LNCaP clone FGC (cell line): ENCODE measurements around the gene VBP1.
"Not testable (repeated sequence)": the region's sequence is repeated elsewhere in the genome, so short reads cannot be mapped to it uniquely, and the experiment has no call there.

ENCODE experiments used
- DNase-seq: peaks from one replicate; pipeline ENCODE4 v3.0.0-alpha.2; 2011; ENCODE audit warnings: low read depth
- H3K4me3 ChIP-seq: 2 replicates; pipeline ENCODE4 v1.5.1; 2011; ENCODE audit warnings: mild to moderate bottlenecking, low read depth, low read length, control low read depth
- TF ChIP-seq, protein P1 (sequence below): IDR thresholded peaks from 2 replicates; pipeline ENCODE4 v1.5.1; 2012; ENCODE audit warnings: mild to moderate bottlenecking; ENCODE audit not compliant: control insufficient read depth, insufficient read depth; ENCODE audit errors: extremely low read depth

Gene VBP1

DNA sequence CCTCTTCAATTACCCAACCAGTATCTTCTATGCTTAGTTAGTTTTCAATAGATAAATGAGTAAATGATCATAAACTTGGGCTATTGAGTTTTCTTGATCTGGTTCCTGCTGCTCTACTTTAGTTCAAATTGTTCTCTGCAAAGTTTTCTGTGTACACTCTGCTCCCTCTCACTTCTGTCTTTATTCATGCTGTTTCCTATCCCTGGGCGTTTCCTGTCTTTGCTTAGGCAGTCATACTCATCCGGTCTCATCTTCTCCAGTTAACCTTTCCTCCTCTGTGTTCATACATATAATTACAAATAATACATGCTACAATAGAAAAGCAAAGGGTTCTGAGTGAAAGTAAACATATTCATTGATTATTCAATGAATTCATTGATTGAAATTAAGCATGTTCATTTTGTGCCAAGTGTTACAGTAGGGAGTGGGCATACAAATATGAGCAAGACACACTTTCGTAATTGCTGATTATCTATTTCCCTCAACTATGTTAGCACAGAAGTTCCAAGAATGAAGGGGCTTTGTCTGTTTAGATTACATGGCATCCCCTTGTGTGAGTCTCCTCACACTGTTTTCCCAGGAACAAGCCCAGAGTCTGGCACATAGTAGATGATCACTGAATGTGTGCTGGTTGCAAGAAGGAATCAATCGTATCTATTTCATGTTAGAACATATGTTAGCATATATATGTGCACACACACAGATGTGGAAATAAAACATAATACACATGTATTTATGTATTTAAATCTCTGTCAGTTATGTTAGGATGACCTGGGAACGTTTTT, 46.9 kb downstream of the VBP1 start:
- H3K4me3 ChIP-seq = peak overlapping the region; percentile 61
- TF ChIP-seq, protein P1, sequence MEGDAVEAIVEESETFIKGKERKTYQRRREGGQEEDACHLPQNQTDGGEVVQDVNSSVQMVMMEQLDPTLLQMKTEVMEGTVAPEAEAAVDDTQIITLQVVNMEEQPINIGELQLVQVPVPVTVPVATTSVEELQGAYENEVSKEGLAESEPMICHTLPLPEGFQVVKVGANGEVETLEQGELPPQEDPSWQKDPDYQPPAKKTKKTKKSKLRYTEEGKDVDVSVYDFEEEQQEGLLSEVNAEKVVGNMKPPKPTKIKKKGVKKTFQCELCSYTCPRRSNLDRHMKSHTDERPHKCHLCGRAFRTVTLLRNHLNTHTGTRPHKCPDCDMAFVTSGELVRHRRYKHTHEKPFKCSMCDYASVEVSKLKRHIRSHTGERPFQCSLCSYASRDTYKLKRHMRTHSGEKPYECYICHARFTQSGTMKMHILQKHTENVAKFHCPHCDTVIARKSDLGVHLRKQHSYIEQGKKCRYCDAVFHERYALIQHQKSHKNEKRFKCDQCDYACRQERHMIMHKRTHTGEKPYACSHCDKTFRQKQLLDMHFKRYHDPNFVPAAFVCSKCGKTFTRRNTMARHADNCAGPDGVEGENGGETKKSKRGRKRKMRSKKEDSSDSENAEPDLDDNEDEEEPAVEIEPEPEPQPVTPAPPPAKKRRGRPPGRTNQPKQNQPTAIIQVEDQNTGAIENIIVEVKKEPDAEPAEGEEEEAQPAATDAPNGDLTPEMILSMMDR = no peak
- no peak for DNase-seq

DNA sequence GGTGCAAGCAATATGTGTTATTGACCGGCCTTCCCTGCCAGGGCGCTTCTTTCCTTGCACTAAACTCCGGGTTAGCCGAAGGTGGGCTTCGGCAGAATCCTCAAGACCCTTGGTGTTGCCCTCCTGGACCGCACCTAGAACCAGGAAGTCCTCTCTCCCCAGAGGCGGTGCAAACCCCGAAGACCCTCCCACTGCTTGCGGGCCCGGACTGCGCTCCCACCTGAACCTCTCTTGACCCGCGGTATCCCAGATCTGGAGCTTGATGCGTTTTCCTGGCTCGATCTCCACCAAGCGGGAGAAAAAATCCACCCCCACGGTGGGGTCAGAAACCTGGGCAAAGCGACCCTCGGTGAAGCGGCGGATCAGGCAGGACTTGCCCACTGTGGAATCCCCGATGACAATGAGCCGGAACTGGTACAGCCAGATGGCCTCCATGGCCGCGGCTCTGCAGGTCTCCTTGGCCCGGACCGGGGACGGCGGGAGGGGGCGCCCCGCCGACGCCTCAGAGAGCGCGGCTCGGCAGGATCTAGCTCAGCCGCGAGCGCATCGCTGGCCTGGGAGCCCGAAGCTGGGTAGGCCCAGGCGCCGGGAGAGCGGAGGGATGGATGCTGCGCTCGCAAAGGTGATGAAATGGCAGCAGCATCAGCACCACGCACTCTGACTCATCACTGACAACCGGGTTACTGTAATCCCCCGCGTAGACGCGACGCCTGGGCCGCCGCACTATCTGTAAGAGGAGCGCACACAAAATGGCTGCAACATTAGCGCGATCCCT, 47.8 kb downstream of the VBP1 start, which contains the start of gene RAB39B:
TSS of gene RAB39B (minus strand) at position 638 of the 775 bp plus-strand sequence. CDS start at position 435, 203 bp downstream.
- TF ChIP-seq, protein P1 = peak; percentile 30
- H3K4me3 ChIP-seq = peak within 1 kb of the TSS; percentile 61
- peak; percentile 46 for DNase-seq

DNA sequence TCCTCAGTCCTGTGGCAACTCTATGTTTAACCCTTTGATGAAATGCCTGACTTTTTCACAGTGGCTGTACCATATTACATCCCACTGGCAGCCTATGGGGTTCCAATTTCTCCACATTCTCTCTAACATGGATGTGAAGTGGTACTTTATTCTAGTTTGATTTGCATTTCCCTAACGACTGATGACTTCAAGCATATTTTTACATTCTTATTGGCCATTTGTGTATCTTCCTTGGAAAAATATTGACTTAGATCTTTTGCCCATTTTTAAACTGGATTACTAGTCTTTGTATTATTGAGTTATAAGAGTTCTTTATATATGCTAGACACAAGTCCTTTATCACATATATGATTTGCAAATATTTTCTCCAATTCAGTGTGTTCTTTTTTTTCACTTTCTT, 50.2 kb downstream of the VBP1 start:
- DNase-seq = no peak
- no peak overlapping the region for H3K4me3 ChIP-seq
- TF ChIP-seq, protein P1 = no peak

DNA sequence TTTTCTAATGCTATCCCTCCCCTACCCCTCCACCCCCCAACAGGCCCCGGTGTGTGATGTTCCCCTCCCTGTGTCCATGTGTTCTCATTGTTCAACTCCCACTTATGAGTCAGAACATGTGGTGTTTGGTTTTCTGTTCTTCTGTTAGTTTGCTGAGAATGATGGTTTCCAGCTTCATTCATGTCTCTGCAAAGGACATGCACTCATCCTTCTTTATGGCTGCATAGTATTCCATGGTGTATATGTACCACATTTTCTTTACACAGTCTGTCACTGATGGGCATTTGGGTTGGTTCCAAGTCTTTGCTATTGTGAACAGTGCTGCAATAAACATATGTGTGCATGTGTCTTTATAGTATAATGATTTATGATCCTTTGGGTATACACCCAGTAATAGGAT, 51.7 kb downstream of the VBP1 start:
- not testable (repeated sequence) for H3K4me3 ChIP-seq, DNase-seq

DNA sequence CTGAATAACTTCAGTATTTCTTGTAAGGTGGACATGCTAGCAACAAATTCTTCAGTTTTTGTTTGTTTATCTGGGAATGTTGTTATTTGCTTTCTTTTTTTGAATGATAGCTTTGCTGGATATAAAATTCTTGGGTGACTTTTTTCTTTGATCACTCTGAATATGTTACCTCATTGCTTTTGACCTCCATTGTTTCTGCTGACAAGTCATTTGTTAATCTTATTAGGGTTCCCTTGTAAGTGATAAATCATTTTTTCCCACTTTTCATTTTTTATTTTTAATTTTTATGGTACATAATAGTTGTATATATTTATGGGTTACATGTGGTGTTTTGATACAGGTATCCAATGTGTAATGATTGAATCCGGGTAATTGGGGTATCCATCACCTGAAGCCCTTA, 54.7 kb downstream of the VBP1 start:
- TF ChIP-seq, protein P1 = no peak
- DNase-seq = no peak
- no peak overlapping the region for H3K4me3 ChIP-seq

DNA sequence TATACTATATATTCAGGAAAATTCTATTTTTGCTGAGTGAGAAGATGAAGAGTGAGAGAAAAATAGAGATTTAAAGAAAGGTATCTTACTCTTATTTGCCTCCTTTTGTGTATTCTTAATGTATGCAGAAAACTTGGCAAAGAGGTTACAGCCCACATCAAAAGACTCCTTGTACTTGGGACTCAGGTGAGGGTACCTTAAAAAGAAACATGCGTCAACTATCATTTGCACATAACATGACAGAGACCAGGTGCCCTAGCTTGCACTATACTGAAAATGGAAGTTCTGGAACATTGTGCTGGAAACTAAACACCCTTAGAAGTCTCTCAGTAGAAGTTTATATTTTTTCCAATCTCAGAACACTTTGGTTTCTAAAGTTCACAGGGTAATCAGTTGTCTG, 63.6 kb downstream of the VBP1 start:
- TF ChIP-seq, protein P1 = no peak
- H3K4me3 ChIP-seq = no peak overlapping the region
- DNase-seq = no peak
